GM12878 (cell line): ENCODE measurements around the gene ZNFX1. TPM values are rescaled to one million over a fixed set of nuclear protein-coding genes. Genes with fewer than 3 reads are reported as not detected.

Source experiments
- ATF2 ChIP-seq: IDR thresholded peaks from 2 replicates; pipeline ENCODE4 v1.6.1; 2012; ENCODE audit warnings: low read length, inconsistent platforms
- BHLHE40 ChIP-seq, 2 experiments: fragments of 450-650 bp in 1 of 2; IDR thresholded peaks; 2 replicates each; pipeline ENCODE4 v1.6.1; 2011 to 2017; ENCODE audit warnings: low read depth in 2 of 2, borderline replicate concordance in 1 of 2, improper control_type of control experiment in 1 of 2, low read length in 1 of 2, mild to moderate bottlenecking in 1 of 2
- BMI1 ChIP-seq: fragments of 450-650 bp; IDR thresholded peaks from 2 replicates; pipeline ENCODE4 v1.6.1; 2016; ENCODE audit warnings: mild to moderate bottlenecking, moderate library complexity, borderline replicate concordance
- CHD1 ChIP-seq: IDR thresholded peaks from 2 replicates; pipeline ENCODE4 v1.6.1; 2012; ENCODE audit warnings: low read depth, low read length, improper control_type of control experiment
- ESRRA ChIP-seq: IDR thresholded peaks from 2 replicates; pipeline ENCODE4 v1.6.1; 2012; ENCODE audit warnings: mild to moderate bottlenecking, low read length, improper control_type of control experiment
- ETV6 ChIP-seq, 2 experiments: fragments of 450-650 bp in 1 of 2; IDR thresholded peaks in 1 of 2; conservative IDR thresholded peaks in 1 of 2; 2 replicates each; pipeline ENCODE4 v1.6.1; 2014; ENCODE audit warnings: antibody characterized with exemption in 1 of 2, borderline replicate concordance in 1 of 2, low read depth in 1 of 2, mild to moderate bottlenecking in 1 of 2, moderate library complexity in 1 of 2
- MYB ChIP-seq: fragments of 150-350 bp; IDR thresholded peaks from 2 replicates; pipeline ENCODE4 v1.6.1; 2014; ENCODE audit warnings: mild to moderate bottlenecking, low read depth, low read length, borderline replicate concordance
- NR2F1 ChIP-seq: fragments of 450-650 bp; conservative IDR thresholded peaks from 2 replicates; pipeline ENCODE4 v1.6.1; 2017; ENCODE audit warnings: mild to moderate bottlenecking
- RCOR1 ChIP-seq: conservative IDR thresholded peaks from 2 replicates; pipeline ENCODE4 v1.6.1; 2012; ENCODE audit warnings: low read depth, low read length, improper control_type of control experiment
- TCF12 ChIP-seq: IDR thresholded peaks from 2 replicates; pipeline ENCODE4 v1.6.1; 2011; ENCODE audit warnings: low read depth, mild to moderate bottlenecking, low read length
- ZBTB40 ChIP-seq: fragments of 450-650 bp; IDR thresholded peaks from 2 replicates; pipeline ENCODE4 v1.6.1; 2016; ENCODE audit warnings: mild to moderate bottlenecking, moderate library complexity, borderline replicate concordance
- ZNF207 ChIP-seq: fragments of 450-650 bp; IDR thresholded peaks from 2 replicates; pipeline ENCODE4 v1.6.1; 2014; ENCODE audit warnings: antibody characterized with exemption, mild to moderate bottlenecking, borderline replicate concordance
- polyA plus RNA-seq, 11 experiments: library from polyadenylated mRNA; depleted of rRNA in 4 of 11; unstranded in 6 of 11; stranded (reverse) in 5 of 11; fragments of >200 nt; fragmentation: Nextera tagmentation in 4 of 11; fragmentation: Illumina TruSeq in 1 of 11; extraction: Ambion mirVana in 4 of 11; extraction: Trizol in 1 of 11; gene quantifications; 1 replicate in 1 of 11; 2 replicates in 10 of 11; pipeline versions ENCODE4 v1.2.1 to v1.2.3, GENCODE V29; 2011 to 2016; ENCODE audit warnings: inconsistent platforms in 2 of 11, missing spikeins in 2 of 11, low read depth in 1 of 11
- total RNA-seq, 4 experiments: library from RNA; depleted of rRNA in 3 of 4; stranded (reverse); fragments of >200 nt in 3 of 4; fragmentation: Illumina TruSeq in 1 of 4; extraction: Trizol in 1 of 4; gene quantifications; 2 replicates each; pipeline versions ENCODE4 v1.2.1 to v1.2.3, GENCODE V29; 2013 to 2021
- TF ChIP-seq, protein P1 (sequence below): IDR thresholded peaks from 2 replicates; pipeline ENCODE4 v1.6.1; 2012; ENCODE audit warnings: mild to moderate bottlenecking, low read depth, low read length
- TF ChIP-seq, protein P2 (sequence below): IDR thresholded peaks from 2 replicates; pipeline ENCODE4 v1.6.1; 2011; ENCODE audit warnings: low read depth, low read length, improper control_type of control experiment, borderline replicate concordance

The ZNFX1 gene
- total and polyA plus RNA-seq, 10 of the 15 experiments (the other 5 are each of a cell fraction or from before 2014, with no cell fraction given) = 7.4 to 31.5 (median 25.6) TPM

- no peak for TF ChIP-seq MYB
- TF ChIP-seq BHLHE40 (IDR thresholded peaks at IDR 0.05; ENCODE audit: borderline replicate concordance in 1 of 2, low read depth in 2 of 2, low read length in 1 of 2) = peak in 1 of 2 experiments; percentile 33; a peak in 1 of 4 replicates
- no peak for TF ChIP-seq RCOR1
- TF ChIP-seq ATF2 = peak; percentile 54; the same call in 1 of the 2 replicates
- TF ChIP-seq ESRRA = no peak
- TF ChIP-seq NR2F1 = 0 out of 2 replicates have a peak, but pooled peaks have one; percentile 3
- TF ChIP-seq ZBTB40 = no peak
- TF ChIP-seq TCF12 = no peak
- TF ChIP-seq ETV6 (conservative IDR thresholded peaks at IDR 0.05 in 1 of 2, IDR thresholded peaks at IDR 0.05 in 1 of 2; ENCODE audit: borderline replicate concordance in 1 of 2, low read depth in 1 of 2) = no peak
- TF ChIP-seq CHD1 = peak; percentile 44; the same call in 1 of the 2 replicates
- TF ChIP-seq, protein P1, sequence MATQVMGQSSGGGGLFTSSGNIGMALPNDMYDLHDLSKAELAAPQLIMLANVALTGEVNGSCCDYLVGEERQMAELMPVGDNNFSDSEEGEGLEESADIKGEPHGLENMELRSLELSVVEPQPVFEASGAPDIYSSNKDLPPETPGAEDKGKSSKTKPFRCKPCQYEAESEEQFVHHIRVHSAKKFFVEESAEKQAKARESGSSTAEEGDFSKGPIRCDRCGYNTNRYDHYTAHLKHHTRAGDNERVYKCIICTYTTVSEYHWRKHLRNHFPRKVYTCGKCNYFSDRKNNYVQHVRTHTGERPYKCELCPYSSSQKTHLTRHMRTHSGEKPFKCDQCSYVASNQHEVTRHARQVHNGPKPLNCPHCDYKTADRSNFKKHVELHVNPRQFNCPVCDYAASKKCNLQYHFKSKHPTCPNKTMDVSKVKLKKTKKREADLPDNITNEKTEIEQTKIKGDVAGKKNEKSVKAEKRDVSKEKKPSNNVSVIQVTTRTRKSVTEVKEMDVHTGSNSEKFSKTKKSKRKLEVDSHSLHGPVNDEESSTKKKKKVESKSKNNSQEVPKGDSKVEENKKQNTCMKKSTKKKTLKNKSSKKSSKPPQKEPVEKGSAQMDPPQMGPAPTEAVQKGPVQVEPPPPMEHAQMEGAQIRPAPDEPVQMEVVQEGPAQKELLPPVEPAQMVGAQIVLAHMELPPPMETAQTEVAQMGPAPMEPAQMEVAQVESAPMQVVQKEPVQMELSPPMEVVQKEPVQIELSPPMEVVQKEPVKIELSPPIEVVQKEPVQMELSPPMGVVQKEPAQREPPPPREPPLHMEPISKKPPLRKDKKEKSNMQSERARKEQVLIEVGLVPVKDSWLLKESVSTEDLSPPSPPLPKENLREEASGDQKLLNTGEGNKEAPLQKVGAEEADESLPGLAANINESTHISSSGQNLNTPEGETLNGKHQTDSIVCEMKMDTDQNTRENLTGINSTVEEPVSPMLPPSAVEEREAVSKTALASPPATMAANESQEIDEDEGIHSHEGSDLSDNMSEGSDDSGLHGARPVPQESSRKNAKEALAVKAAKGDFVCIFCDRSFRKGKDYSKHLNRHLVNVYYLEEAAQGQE = no peak
- no peak for TF ChIP-seq ZNF207
- no peak for TF ChIP-seq BMI1
- TF ChIP-seq, protein P2, sequence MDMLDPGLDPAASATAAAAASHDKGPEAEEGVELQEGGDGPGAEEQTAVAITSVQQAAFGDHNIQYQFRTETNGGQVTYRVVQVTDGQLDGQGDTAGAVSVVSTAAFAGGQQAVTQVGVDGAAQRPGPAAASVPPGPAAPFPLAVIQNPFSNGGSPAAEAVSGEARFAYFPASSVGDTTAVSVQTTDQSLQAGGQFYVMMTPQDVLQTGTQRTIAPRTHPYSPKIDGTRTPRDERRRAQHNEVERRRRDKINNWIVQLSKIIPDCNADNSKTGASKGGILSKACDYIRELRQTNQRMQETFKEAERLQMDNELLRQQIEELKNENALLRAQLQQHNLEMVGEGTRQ = no peak
These were observed 1.2 kb upstream of the ZNFX1 start (continued) for GRCh38 chr20:49278818-49279676.
